ENCODE measurements around the gene SAMD4A. TPM values are rescaled to one million over a fixed set of nuclear protein-coding genes. Genes with fewer than 3 reads are reported as not detected.

SAMD4A gene
- total RNA-seq, 1 experiment from 2014 or later = 9.6 TPM

DNA sequence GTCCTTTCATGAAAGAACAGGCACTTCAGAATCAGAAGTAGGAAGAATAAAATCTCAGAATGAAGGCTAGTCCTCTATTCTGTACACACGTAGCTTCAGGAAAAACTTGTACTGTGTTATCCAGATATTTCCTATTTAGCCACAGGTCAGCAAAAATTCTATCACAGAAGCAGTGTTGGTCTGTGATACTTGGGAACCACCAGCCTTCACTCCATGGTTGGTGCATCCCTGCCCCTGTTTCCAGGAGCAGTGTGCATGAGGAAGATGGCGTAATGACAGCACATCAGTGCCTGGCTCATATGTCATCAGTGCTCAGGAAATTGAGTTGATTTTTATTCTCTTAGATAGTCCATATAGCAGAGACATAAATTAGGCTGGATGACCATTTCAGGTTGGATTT lies 87.7 kb downstream of the SAMD4A start:
- Mint-ChIP-seq H3K27ac (no peak overlapping the region), H3K4me3 (no peak overlapping the region), H3K4me1 (peaks cover 35 to 41% of the 10 kb centered on the region in 2 experiments), H3K27me3 (ENCODE audit: low read depth) (no peaks in the 10 kb centered on the region; the same call in 1 of the 2 replicates), H3K9me3 (no peaks in the 10 kb centered on the region), H3K36me3 (ENCODE audit: insufficient read depth in 1 of 3, low read depth in 3 of 3) (no peaks in the 10 kb centered on the region; a peak in 1 of 7 replicates)
- Histone ChIP-seq H3K23me2 (ENCODE audit: insufficient read length, low read depth, low read length, poor library complexity, severe bottlenecking) (no peaks in the 10 kb centered on the region), H2BK5ac (ENCODE audit: insufficient read length, low read length) (no peak overlapping the region), H3K9me3 (ENCODE audit: control insufficient read depth, low read depth, low read length) (no peaks in the 10 kb centered on the region), H3K79me2 (ENCODE audit: insufficient read depth, low read length) (no peaks in the 10 kb centered on the region), H3T11ph (ENCODE audit: low read length) (no peak overlapping the region), H3K18ac (ENCODE audit: insufficient read length, low read depth, low read length) (no peak overlapping the region), H3K79me1 (ENCODE audit: insufficient read depth, low read depth, low read length, poor library complexity, severe bottlenecking) (no peaks in the 10 kb centered on the region), H2BK20ac (ENCODE audit: low read depth, low read length, poor library complexity, severe bottlenecking) (no peak overlapping the region), H3K4ac (ENCODE audit: low read depth, low read length) (no peak overlapping the region), H3K27me3 (ENCODE audit: insufficient read depth, low read length) (no peaks in the 10 kb centered on the region), H2BK12ac (ENCODE audit: insufficient read length, low read depth, low read length) (no peak overlapping the region), H4K20me1 (ENCODE audit: control insufficient read depth, insufficient read depth, insufficient read length) (no peaks in the 10 kb centered on the region), H3K4me2 (ENCODE audit: insufficient read depth, insufficient read length, low read length) (no peak overlapping the region), H2BK120ac (ENCODE audit: low read depth, low read length, poor library complexity, severe bottlenecking) (no peak overlapping the region), H3K56ac (ENCODE audit: insufficient read length, low read depth, low read length) (no peak overlapping the region), H4K5ac (ENCODE audit: insufficient read length, low read depth, low read length) (no peak overlapping the region), H2BK15ac (ENCODE audit: low read depth, low read length) (no peak overlapping the region), H3K23ac (ENCODE audit: insufficient read length, low read depth, low read length) (no peak overlapping the region), H3K9ac (ENCODE audit: extremely low read depth, insufficient read length, low read length) (no peak overlapping the region), H4K8ac (replicated peaks; ENCODE audit: insufficient read length, low read depth, low read length) (no peak overlapping the region), H2AK5ac (ENCODE audit: insufficient read length, low read length) (no peak overlapping the region), H4K91ac (ENCODE audit: insufficient read length, low read depth, low read length) (no peak overlapping the region), H3K4me1 (ENCODE audit: insufficient read depth, low read length) (peaks cover 20% of the 10 kb centered on the region; the same call in 1 of the 2 replicates), H3K14ac (ENCODE audit: insufficient read depth, low read length) (no peak overlapping the region), H2AFZ (ENCODE audit: low read length) (no peak overlapping the region), H3K27ac (ENCODE audit: insufficient read length, low read depth, low read length) (no peak overlapping the region)
- DNase-seq = no peak
- no CpG with 5 or more reads among the region's 2 CpGs for WGBS (ENCODE audit: extremely low coverage, insufficient read length, low lambda C conversion rate)
- TF ChIP-seq, protein P1, sequence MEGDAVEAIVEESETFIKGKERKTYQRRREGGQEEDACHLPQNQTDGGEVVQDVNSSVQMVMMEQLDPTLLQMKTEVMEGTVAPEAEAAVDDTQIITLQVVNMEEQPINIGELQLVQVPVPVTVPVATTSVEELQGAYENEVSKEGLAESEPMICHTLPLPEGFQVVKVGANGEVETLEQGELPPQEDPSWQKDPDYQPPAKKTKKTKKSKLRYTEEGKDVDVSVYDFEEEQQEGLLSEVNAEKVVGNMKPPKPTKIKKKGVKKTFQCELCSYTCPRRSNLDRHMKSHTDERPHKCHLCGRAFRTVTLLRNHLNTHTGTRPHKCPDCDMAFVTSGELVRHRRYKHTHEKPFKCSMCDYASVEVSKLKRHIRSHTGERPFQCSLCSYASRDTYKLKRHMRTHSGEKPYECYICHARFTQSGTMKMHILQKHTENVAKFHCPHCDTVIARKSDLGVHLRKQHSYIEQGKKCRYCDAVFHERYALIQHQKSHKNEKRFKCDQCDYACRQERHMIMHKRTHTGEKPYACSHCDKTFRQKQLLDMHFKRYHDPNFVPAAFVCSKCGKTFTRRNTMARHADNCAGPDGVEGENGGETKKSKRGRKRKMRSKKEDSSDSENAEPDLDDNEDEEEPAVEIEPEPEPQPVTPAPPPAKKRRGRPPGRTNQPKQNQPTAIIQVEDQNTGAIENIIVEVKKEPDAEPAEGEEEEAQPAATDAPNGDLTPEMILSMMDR (conservative IDR thresholded peaks at IDR 0.05) = no peak
